A172 (cell line): Measurements from ENCODE around the gene ICAM3. TPM values are rescaled to one million over a fixed set of nuclear protein-coding genes. Genes with fewer than 3 reads are reported as not detected.

Experiments used
- DNase-seq: peaks from one replicate; pipeline ENCODE4 v3.0.0-alpha.2; 2015; ENCODE audit warnings: low spot score
- total RNA-seq: library from RNA; depleted of rRNA; stranded (reverse); fragments of >200 nt; shearing (Covaris generic); gene quantifications from 2 replicates; pipeline ENCODE4 v1.2.3, GENCODE V29; 2014

The ICAM3 gene
- total RNA-seq, 1 experiment from 2014 or later: 8.9 TPM

GRCh38 chr19:10321417-10321797 is 18.0 kb downstream of the ICAM3 start:
- DNase-seq: no peak

GRCh38 chr19:10320602-10321416 is 18.6 kb downstream of the ICAM3 start:
- DNase-seq: no peak

GRCh38 chr19:10318807-10319682 is 20.4 kb downstream of the ICAM3 start:
- DNase-seq: no peak

- DNase-seq: no peak
Observed at GRCh38 chr19:10317857-10318462, 21.5 kb downstream of the ICAM3 start.

GRCh38 chr19:10317045-10317856 is 22.2 kb downstream of the ICAM3 start:
- DNase-seq: no peak

GRCh38 chr19:10316229-10317044 is 23.0 kb downstream of the ICAM3 start:
- no peak for DNase-seq

GRCh38 chr19:10315335-10316214 is 23.8 kb downstream of the ICAM3 start, which contains the start of gene FDX2:
Gene FDX2 (minus strand): TSS chr19:10316015. CDS start chr19:10315996, 19 bp downstream.
- DNase-seq: peak; percentile 68

- no peak for DNase-seq
Observed at GRCh38 chr19:10309423-10309822, 30.0 kb downstream of the ICAM3 start, which contains the start of gene ZGLP1. Gene ZGLP1 (minus strand): TSS chr19:10309815.

- DNase-seq: no peak
Observed at GRCh38 chr19:10306327-10306726, 33.1 kb downstream of the ICAM3 start.

- peak; percentile 62 for DNase-seq
Observed at GRCh38 chr19:10305139-10305806, 34.2 kb downstream of the ICAM3 start.

- no peak for DNase-seq
Observed at GRCh38 chr19:10299545-10300458, 39.6 kb downstream of the ICAM3 start.

GRCh38 chr19:10295847-10296591 is 43.4 kb downstream of the ICAM3 start:
- DNase-seq: no peak

- DNase-seq: no peak
Observed at GRCh38 chr19:10295305-10295846, 44.0 kb downstream of the ICAM3 start.

- DNase-seq: no peak
Observed at GRCh38 chr19:10294368-10294697, 45.1 kb downstream of the ICAM3 start.

GRCh38 chr19:10293637-10294367 is 45.6 kb downstream of the ICAM3 start:
- DNase-seq: no peak
